GM12891 (cell line): Measurements from ENCODE around the gene CFAP46.
"Not testable (repeated sequence)": the region's sequence is repeated elsewhere in the genome, so short reads cannot be mapped to it uniquely, and the experiment has no call there.

Experiments
- PAX5 ChIP-seq: IDR thresholded peaks from 2 replicates; pipeline ENCODE4 v1.6.1; 2011; ENCODE audit warnings: low read length, moderate library complexity, mild to moderate bottlenecking; ENCODE audit not compliant: insufficient read depth, severe bottlenecking
- POLR2A ChIP-seq: IDR thresholded peaks from 2 replicates; pipeline ENCODE4 v1.6.1; 2011; ENCODE audit warnings: low read depth, low read length, control low read depth
- POLR2AphosphoS5 ChIP-seq: IDR thresholded peaks from 2 replicates; pipeline ENCODE4 v1.6.1; 2011; ENCODE audit warnings: low read depth, low read length, control low read depth
- SPI1 ChIP-seq: IDR thresholded peaks from 2 replicates; pipeline ENCODE4 v1.6.1; 2011; ENCODE audit warnings: low read depth, low read length, control low read depth
- TAF1 ChIP-seq: IDR thresholded peaks from 2 replicates; pipeline ENCODE4 v1.6.1; 2011; ENCODE audit warnings: low read depth, low read length, control low read depth

- TF ChIP-seq POLR2AphosphoS5, PAX5, TAF1, POLR2A, SPI1: not testable (repeated sequence)
Observed at GRCh38 chr10:132843276-132843675, 99.1 kb downstream of the CFAP46 start.
